Mammary epithelial cell (primary cell): ENCODE measurements around the gene TBP.
"Not testable (repeated sequence)": the region's sequence is repeated elsewhere in the genome, so short reads cannot be mapped to it uniquely, and the experiment has no call there.

Experiments used
- EZH2 ChIP-seq: IDR thresholded peaks from 2 replicates; pipeline ENCODE4 v1.6.1; 2012; ENCODE audit warnings: low read length, inconsistent platforms, borderline replicate concordance
- TF ChIP-seq, protein P1 (sequence below), 2 donors: IDR thresholded peaks in 1 of 2; conservative IDR thresholded peaks in 1 of 2; 2 replicates each; pipeline ENCODE4 v1.5.1; 2011 to 2012; ENCODE audit warnings: inconsistent platforms in 2 of 2, low read length in 2 of 2, mild to moderate bottlenecking in 2 of 2, control low read depth in 1 of 2, low read depth in 1 of 2; ENCODE audit not compliant: insufficient read depth in 1 of 2; ENCODE audit errors: extremely low read depth in 1 of 2

DNA sequence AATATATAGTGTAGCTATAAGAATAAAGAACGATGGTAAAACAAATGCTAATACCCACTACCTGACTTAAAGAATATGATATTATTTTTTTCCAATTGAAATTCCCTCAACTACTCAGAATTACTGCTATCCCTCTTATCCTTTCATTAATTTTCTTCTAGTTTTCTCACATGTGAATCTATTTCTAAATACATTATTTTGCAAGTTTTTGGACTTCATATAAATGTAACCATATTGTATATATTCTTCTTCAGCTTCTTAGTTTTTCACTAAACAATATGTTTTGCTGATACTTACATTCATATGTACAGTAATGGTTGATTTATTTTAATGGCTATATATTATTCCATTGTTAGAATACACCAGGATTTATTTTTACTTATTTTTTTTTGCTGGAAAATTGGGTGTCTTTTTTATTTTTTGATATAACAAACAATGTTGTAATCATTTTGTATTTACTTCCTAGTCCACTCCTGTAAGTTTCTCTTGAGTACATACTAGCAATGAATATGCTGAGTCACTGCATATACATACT lies 61.9 kb downstream of the TBP start:
- TF ChIP-seq, protein P1, sequence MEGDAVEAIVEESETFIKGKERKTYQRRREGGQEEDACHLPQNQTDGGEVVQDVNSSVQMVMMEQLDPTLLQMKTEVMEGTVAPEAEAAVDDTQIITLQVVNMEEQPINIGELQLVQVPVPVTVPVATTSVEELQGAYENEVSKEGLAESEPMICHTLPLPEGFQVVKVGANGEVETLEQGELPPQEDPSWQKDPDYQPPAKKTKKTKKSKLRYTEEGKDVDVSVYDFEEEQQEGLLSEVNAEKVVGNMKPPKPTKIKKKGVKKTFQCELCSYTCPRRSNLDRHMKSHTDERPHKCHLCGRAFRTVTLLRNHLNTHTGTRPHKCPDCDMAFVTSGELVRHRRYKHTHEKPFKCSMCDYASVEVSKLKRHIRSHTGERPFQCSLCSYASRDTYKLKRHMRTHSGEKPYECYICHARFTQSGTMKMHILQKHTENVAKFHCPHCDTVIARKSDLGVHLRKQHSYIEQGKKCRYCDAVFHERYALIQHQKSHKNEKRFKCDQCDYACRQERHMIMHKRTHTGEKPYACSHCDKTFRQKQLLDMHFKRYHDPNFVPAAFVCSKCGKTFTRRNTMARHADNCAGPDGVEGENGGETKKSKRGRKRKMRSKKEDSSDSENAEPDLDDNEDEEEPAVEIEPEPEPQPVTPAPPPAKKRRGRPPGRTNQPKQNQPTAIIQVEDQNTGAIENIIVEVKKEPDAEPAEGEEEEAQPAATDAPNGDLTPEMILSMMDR (conservative IDR thresholded peaks at IDR 0.05 in 1 of 2, IDR thresholded peaks at IDR 0.05 in 1 of 2; ENCODE audit: extremely low read depth in 1 of 2, insufficient read depth in 1 of 2, low read depth in 1 of 2, low read length in 2 of 2) = not testable (repeated sequence)
- TF ChIP-seq EZH2 = not testable (repeated sequence)
